ENCODE data around the gene OPRM1. TPM values are rescaled to one million over a fixed set of nuclear protein-coding genes. Genes with fewer than 3 reads are reported as not detected.
"Not testable (repeated sequence)": the region's sequence is repeated elsewhere in the genome, so short reads cannot be mapped to it uniquely, and the experiment has no call there.

OPRM1 gene
- total RNA-seq, 4 donors from 2014 or later: not detected

GRCh38 chr6:154071711-154072110, 32.7 kb downstream of the OPRM1 start:
- Histone ChIP-seq H3K27ac (no peak overlapping the region), H3K4me3 (no peak overlapping the region), H3K36me3 (no peaks in the 10 kb centered on the region), H3K9me3 (no peaks in the 10 kb centered on the region), H3K4me1 (no peaks in the 10 kb centered on the region), H3K27me3 (no peaks in the 10 kb centered on the region)
- no peak for DNase-seq
- no peak for TF ChIP-seq POLR2A (IDR thresholded peaks at IDR 0.05)
- TF ChIP-seq CTCF (IDR thresholded peaks at IDR 0.05): no peak

- H3K4me1 ChIP-seq, H3K36me3 ChIP-seq, H3K4me3 ChIP-seq, H3K9me3 ChIP-seq, H3K27ac ChIP-seq, DNase-seq, H3K27me3 ChIP-seq: not testable (repeated sequence)
Observed at GRCh38 chr6:154078596-154078995, 39.6 kb downstream of the OPRM1 start.

GRCh38 chr6:154080461-154081189, 41.6 kb downstream of the OPRM1 start:
- TF ChIP-seq POLR2A (IDR thresholded peaks at IDR 0.05) (no peak), CTCF (IDR thresholded peaks at IDR 0.05) (no peak)
- Histone ChIP-seq H3K36me3 (no peaks in the 10 kb centered on the region), H3K4me1 (no peaks in the 10 kb centered on the region), H3K4me3 (no peak overlapping the region), H3K9me3 (no peaks in the 10 kb centered on the region), H3K27me3 (no peaks in the 10 kb centered on the region), H3K27ac (no peak overlapping the region)
- no peak for DNase-seq

- H3K4me1 ChIP-seq: no peaks in the 10 kb centered on the region
- no peak overlapping the region for H3K4me3 ChIP-seq
- TF ChIP-seq CTCF (IDR thresholded peaks at IDR 0.05) (no peak), POLR2A (IDR thresholded peaks at IDR 0.05) (no peak)
- H3K36me3 ChIP-seq: no peaks in the 10 kb centered on the region
- no peaks in the 10 kb centered on the region for H3K9me3 ChIP-seq
- DNase-seq: no peak
- H3K27me3 ChIP-seq: no peaks in the 10 kb centered on the region
- H3K27ac ChIP-seq: no peak overlapping the region
Observed at GRCh38 chr6:154086510-154086909, 47.5 kb downstream of the OPRM1 start.

- TF ChIP-seq CTCF (IDR thresholded peaks at IDR 0.05) (no peak), POLR2A (IDR thresholded peaks at IDR 0.05) (no peak)
- Histone ChIP-seq H3K4me1 (no peaks in the 10 kb centered on the region), H3K27me3 (no peaks in the 10 kb centered on the region), H3K4me3 (no peak overlapping the region), H3K9me3 (no peaks in the 10 kb centered on the region), H3K36me3 (no peaks in the 10 kb centered on the region), H3K27ac (no peak overlapping the region)
- DNase-seq: no peak
Observed at GRCh38 chr6:154092326-154092962, 53.4 kb downstream of the OPRM1 start.

- no peak for TF ChIP-seq CTCF (IDR thresholded peaks at IDR 0.05)
- no peak for TF ChIP-seq POLR2A (IDR thresholded peaks at IDR 0.05)
- no peak for DNase-seq
- H3K27ac ChIP-seq: no peak overlapping the region
- H3K27me3 ChIP-seq: no peaks in the 10 kb centered on the region
- no peak overlapping the region for H3K4me3 ChIP-seq
- no peaks in the 10 kb centered on the region for H3K9me3 ChIP-seq
- H3K4me1 ChIP-seq: no peaks in the 10 kb centered on the region
- no peaks in the 10 kb centered on the region for H3K36me3 ChIP-seq
Observed at GRCh38 chr6:154093231-154094044, 54.4 kb downstream of the OPRM1 start.

Data from Peyer's patch (tissue), 4 donors.